ENCODE measurements around the gene OR6T1.

OR6T1 gene

GRCh38 chr11:123943738-123944137 is at the start of gene OR6T1:
TSS of gene OR6T1 (minus strand) at chr11:123943838. CDS start at chr11:123943838, 0 bp downstream.
- DNase-seq = no peak

GRCh38 chr11:123979311-123979710 is 35.7 kb upstream of the OR6T1 start:
- DNase-seq = no peak

GRCh38 chr11:123977731-123978347 is 34.2 kb upstream of the OR6T1 start, which contains the start of gene OR10S1:
TSS of gene OR10S1 (minus strand) at chr11:123977781. CDS start at chr11:123977664, 117 bp downstream.
- no peak for DNase-seq

GRCh38 chr11:123976770-123977560 is 33.3 kb upstream of the OR6T1 start:
- no peak for DNase-seq

GRCh38 chr11:123973816-123974215 is 30.2 kb upstream of the OR6T1 start:
- no peak for DNase-seq

- DNase-seq = no peak
These were observed 13.1 kb upstream of the OR6T1 start for GRCh38 chr11:123956752-123957151.

- no peak for DNase-seq
These were observed 1.5 kb upstream of the OR6T1 start for GRCh38 chr11:123945132-123945531.

GRCh38 chr11:123942413-123942812 is 1.2 kb downstream of the OR6T1 start:
- DNase-seq = no peak

GRCh38 chr11:123939317-123939716 is 4.3 kb downstream of the OR6T1 start, which contains the start of gene OR4D5:
TSS of gene OR4D5 (plus strand) at chr11:123939617. CDS start at chr11:123939617, 0 bp downstream.
- no peak for DNase-seq

- DNase-seq = no peak
These were observed 19.6 kb downstream of the OR6T1 start for GRCh38 chr11:123924027-123924426.

- DNase-seq = no peak
These were observed 22.7 kb downstream of the OR6T1 start for GRCh38 chr11:123920943-123921342.

- no peak for DNase-seq
These were observed 37.8 kb downstream of the OR6T1 start for GRCh38 chr11:123905826-123906225.

GRCh38 chr11:123904932-123905331 is 38.7 kb downstream of the OR6T1 start:
- no peak for DNase-seq

- no peak for DNase-seq
These were observed 39.7 kb downstream of the OR6T1 start for GRCh38 chr11:123903932-123904331.

GRCh38 chr11:123901867-123902266 is 41.8 kb downstream of the OR6T1 start, which contains the start of gene OR8D4:
TSS of gene OR8D4 (plus strand) at chr11:123902167. CDS start at chr11:123906432, 4,265 bp downstream.
- DNase-seq = no peak

GRCh38 chr11:123899792-123900191 is 43.8 kb downstream of the OR6T1 start:
- no peak for DNase-seq

All from NCI-H524 (cell line).